NCI-H345 (cell line): ENCODE data around the gene MGAT5.

ENCODE experiments used
- DNase-seq: peaks from one replicate; lab custom pipeline; 2025; lab: John Stamatoyannopoulos, UW

The MGAT5 gene

GRCh38 chr2:134254824-134255223 is 952 bp downstream of the MGAT5 start:
- DNase-seq = no peak

GRCh38 chr2:134256956-134257355 is 3.1 kb downstream of the MGAT5 start:
- no peak for DNase-seq

- no peak for DNase-seq
Observed at GRCh38 chr2:134257509-134257908, 3.6 kb downstream of the MGAT5 start.

GRCh38 chr2:134257965-134258683 is 4.3 kb downstream of the MGAT5 start:
- no peak for DNase-seq

- no peak for DNase-seq
Observed at GRCh38 chr2:134258684-134259388, 5.0 kb downstream of the MGAT5 start.

GRCh38 chr2:134259571-134259970 is 5.7 kb downstream of the MGAT5 start:
- no peak for DNase-seq

GRCh38 chr2:134259994-134260393 is 6.1 kb downstream of the MGAT5 start:
- DNase-seq = no peak

GRCh38 chr2:134260713-134261112 is 6.8 kb downstream of the MGAT5 start:
- DNase-seq = no peak

GRCh38 chr2:134261398-134262131 is 7.7 kb downstream of the MGAT5 start:
- no peak for DNase-seq

GRCh38 chr2:134262684-134263083 is 8.8 kb downstream of the MGAT5 start:
- DNase-seq = no peak

GRCh38 chr2:134268265-134268664 is 14.4 kb downstream of the MGAT5 start:
- DNase-seq = no peak

- DNase-seq = no peak
Observed at GRCh38 chr2:134269230-134269629, 15.4 kb downstream of the MGAT5 start.

GRCh38 chr2:134269972-134270735 is 16.3 kb downstream of the MGAT5 start:
- DNase-seq = no peak

- DNase-seq = no peak
Observed at GRCh38 chr2:134271758-134272157, 17.9 kb downstream of the MGAT5 start.

GRCh38 chr2:134272806-134273205 is 18.9 kb downstream of the MGAT5 start:
- DNase-seq = no peak

- no peak for DNase-seq
Observed at GRCh38 chr2:134273256-134273983, 19.5 kb downstream of the MGAT5 start.

GRCh38 chr2:134274121-134274520 is 20.2 kb downstream of the MGAT5 start:
- DNase-seq = no peak

- no peak for DNase-seq
Observed at GRCh38 chr2:134275058-134275862, 21.4 kb downstream of the MGAT5 start.

GRCh38 chr2:134276381-134277172 is 22.7 kb downstream of the MGAT5 start:
- DNase-seq = no peak

GRCh38 chr2:134277223-134277622 is 23.4 kb downstream of the MGAT5 start:
- DNase-seq = no peak
